ENCODE measurements around the gene FBL.

The FBL gene

DNA sequence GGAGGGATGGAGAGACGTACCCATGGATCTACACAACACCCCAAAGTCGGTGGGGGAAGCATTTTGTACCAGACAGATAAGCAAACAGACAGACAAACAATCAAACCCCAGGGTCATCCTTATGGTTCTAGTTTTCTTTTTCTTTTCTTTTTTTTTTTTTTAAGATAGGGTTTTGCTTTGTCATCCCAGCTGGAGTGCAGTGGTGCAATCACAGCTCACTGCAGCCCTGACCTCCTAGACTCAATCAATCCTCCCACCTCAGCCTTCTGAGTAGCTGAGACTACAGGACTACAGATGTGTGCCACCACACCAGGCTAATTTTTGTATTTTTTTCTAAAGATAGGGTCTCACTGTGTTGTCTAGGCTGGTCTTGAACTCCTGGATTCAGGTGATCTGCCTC, 17.9 kb upstream of the FBL start:
- Histone ChIP-seq H3K36me3 (ENCODE audit: low read length) (no peaks in the 10 kb centered on the region), H2AFZ (ENCODE audit: low read depth, low read length, severe bottlenecking) (no peak overlapping the region), H3K4me2 (ENCODE audit: low read depth, low read length, poor library complexity, severe bottlenecking) (no peak overlapping the region)

DNA sequence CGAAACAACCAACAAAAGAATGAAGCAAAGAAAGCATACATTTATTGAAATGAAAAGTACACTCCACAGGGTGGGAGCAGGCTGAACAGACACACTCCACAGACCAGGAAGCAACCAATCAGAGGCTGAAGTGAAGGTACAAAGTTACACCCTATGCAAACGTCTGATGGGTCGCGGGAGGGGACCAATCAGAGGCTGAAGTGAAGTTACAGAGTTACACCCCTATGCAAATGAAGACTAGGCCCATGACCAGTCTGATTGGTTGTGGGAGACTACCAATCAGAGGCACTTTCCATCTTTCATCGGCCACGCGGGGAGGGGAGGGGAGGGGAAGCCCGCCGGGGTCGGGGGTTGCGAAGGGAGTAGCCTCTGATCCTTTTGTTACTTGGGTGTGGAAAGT, 12.4 kb upstream of the FBL start:
- Histone ChIP-seq H3K4me3 (ENCODE audit: insufficient read depth, low read length, poor library complexity, severe bottlenecking) (no peak overlapping the region), H3K9me3 (ENCODE audit: insufficient read depth, low read length) (no peaks in the 10 kb centered on the region), H3F3A (ENCODE audit: insufficient read depth) (no peaks in the 10 kb centered on the region), H3K79me2 (ENCODE audit: insufficient read depth, low read length) (no peaks in the 10 kb centered on the region), H3K36me3 (ENCODE audit: low read length) (no peaks in the 10 kb centered on the region), H4K20me1 (ENCODE audit: low read depth, low read length) (no peaks in the 10 kb centered on the region), H3K9me2 (replicated peaks; ENCODE audit: insufficient read depth, low read length) (no peaks in the 10 kb centered on the region), H3K9ac (ENCODE audit: low read length) (no peak overlapping the region), H3K27ac (ENCODE audit: low read depth, low read length) (no peak overlapping the region), H2AFZ (ENCODE audit: low read depth, low read length, severe bottlenecking) (no peak overlapping the region), H3K27me3 (ENCODE audit: low read length) (no peaks in the 10 kb centered on the region), H3K4me2 (ENCODE audit: low read depth, low read length, poor library complexity, severe bottlenecking) (no peak overlapping the region)
- TF ChIP-seq EZH2phosphoT487 (conservative IDR thresholded peaks at IDR 0.05; ENCODE audit: low read length) (no peak), CTCF (IDR thresholded peaks at IDR 0.05; ENCODE audit: insufficient read depth, low read length, poor library complexity, severe bottlenecking) (no peak)

More for the DNA sequence above, 17.9 kb upstream of the FBL start:
- Histone ChIP-seq H3K4me3 (ENCODE audit: insufficient read depth, low read length, poor library complexity, severe bottlenecking) (no peak overlapping the region), H3K9me2 (replicated peaks; ENCODE audit: insufficient read depth, low read length) (no peaks in the 10 kb centered on the region), H3K79me2 (ENCODE audit: insufficient read depth, low read length) (no peaks in the 10 kb centered on the region), H3F3A (ENCODE audit: insufficient read depth) (no peaks in the 10 kb centered on the region), H3K9ac (ENCODE audit: low read length) (no peak overlapping the region), H3K27ac (ENCODE audit: low read depth, low read length) (no peak overlapping the region), H3K27me3 (ENCODE audit: low read length) (no peaks in the 10 kb centered on the region), H4K20me1 (ENCODE audit: low read depth, low read length) (no peaks in the 10 kb centered on the region), H3K9me3 (ENCODE audit: insufficient read depth, low read length) (no peaks in the 10 kb centered on the region)
- TF ChIP-seq CTCF (IDR thresholded peaks at IDR 0.05; ENCODE audit: insufficient read depth, low read length, poor library complexity, severe bottlenecking) (no peak), EZH2phosphoT487 (conservative IDR thresholded peaks at IDR 0.05; ENCODE audit: low read length) (no peak)

DNA sequence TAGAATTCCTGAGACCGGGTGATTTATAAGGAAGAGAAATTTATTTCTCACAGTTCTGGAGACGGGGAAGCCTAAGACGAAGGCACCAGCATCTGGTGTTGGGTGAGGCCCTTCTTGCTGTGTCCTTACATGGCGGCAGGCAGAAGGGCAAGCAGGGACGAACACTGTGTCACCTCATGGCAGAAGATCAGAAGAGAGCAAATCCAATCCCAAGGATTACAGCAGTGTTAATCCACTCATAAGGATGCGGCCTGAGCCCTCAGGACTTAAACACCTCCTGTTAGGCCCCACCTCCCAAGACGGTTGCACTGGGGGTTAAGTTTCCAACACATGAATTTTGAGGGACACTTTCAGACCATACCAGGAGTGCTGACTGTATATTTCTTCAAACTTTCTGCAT, 6.7 kb upstream of the FBL start:
- Histone ChIP-seq H3K4me3 (ENCODE audit: insufficient read depth, low read length, poor library complexity, severe bottlenecking) (no peak overlapping the region), H3K27me3 (ENCODE audit: low read length) (no peaks in the 10 kb centered on the region), H3F3A (ENCODE audit: insufficient read depth) (no peaks in the 10 kb centered on the region), H3K79me2 (ENCODE audit: insufficient read depth, low read length) (no peaks in the 10 kb centered on the region), H3K9ac (ENCODE audit: low read length) (no peak overlapping the region), H3K36me3 (ENCODE audit: low read length) (no peaks in the 10 kb centered on the region), H3K27ac (ENCODE audit: low read depth, low read length) (no peak overlapping the region), H3K9me3 (ENCODE audit: insufficient read depth, low read length) (no peaks in the 10 kb centered on the region), H2AFZ (ENCODE audit: low read depth, low read length, severe bottlenecking) (no peak overlapping the region), H4K20me1 (ENCODE audit: low read depth, low read length) (no peaks in the 10 kb centered on the region), H3K4me2 (ENCODE audit: low read depth, low read length, poor library complexity, severe bottlenecking) (no peak overlapping the region), H3K9me2 (replicated peaks; ENCODE audit: insufficient read depth, low read length) (no peaks in the 10 kb centered on the region)
- no peak for TF ChIP-seq CTCF (IDR thresholded peaks at IDR 0.05; ENCODE audit: insufficient read depth, low read length, poor library complexity, severe bottlenecking)
- TF ChIP-seq EZH2phosphoT487 (conservative IDR thresholded peaks at IDR 0.05; ENCODE audit: low read length): no peak

All from SU-DHL-6 (cell line).